ENCODE results near the gene FUBP3.
"Not testable (repeated sequence)": the region's sequence is repeated elsewhere in the genome, so short reads cannot be mapped to it uniquely, and the experiment has no call there.

The FUBP3 gene

DNA sequence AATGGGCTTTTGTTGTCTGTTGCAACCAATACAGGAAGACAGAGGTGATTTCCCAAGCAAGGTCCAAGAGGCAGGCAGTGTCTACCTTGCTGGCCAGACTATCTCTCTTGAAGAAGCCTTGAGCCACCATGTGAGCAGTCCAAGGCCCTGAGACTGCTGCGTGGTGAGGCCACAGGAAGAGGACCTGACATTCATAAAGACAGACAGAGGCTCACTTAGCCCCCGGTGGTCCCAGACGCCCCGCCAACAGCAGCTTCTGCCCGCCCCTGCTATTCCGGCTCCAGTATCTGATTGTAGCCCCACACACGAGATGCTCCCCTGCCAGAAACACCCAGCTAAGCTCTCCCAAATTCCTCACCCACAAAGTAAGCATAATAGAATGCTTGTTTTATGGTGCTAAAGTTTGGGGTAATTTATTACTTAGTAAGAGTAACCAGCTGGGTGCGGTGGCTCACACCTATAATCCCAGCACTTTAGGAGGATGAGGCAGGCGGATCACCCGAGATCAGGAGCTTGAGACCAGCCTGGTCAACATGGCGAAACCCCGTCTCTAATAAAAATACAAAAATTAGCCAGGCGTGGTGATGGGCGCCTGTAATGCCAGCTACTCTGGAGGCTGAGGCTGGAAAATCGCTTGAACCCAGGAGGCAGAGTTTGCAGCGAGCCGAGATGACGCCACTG lies 22.8 kb upstream of the FUBP3 start:
- DNase-seq = no peak

DNA sequence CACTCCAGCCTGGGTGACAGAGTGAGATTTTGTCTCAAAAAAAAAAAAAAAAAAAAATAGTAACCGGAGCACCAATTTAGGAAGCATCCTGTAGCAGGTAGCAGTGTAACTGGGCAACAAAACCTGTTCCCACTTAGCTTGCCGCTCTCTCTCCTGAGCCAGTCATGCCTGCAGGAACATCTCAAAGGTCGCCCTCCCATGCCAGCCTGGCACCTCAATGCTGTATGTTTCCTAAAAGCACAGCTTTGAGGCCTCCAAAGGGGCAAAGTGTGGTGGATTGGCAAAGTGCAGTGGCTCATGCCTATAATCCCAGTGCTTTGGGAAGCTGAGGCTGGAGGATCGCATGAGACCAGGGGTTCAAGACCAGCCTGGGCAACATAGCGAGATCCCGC lies 22.3 kb upstream of the FUBP3 start:
- DNase-seq = no peak

DNA sequence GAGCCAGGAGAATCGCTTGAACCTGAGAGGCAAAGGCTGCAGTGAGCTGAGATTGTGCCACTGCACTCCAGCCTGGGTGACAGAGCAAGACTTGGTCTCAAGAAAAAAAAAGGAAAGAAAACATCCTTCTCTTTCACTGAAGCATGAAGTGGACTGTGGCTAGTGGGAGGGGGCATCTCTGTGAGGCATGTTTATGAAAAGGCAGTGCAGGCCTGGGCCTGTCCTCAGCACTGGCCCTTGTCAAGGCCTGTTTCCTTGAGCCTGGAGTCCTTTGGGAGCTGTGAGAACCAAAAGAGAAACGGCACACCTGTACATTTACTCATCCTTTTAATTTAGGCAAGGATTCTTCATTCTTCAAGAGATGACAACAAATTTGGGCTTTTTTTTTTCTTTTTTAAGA lies 18.3 kb upstream of the FUBP3 start:
- DNase-seq = no peak

DNA sequence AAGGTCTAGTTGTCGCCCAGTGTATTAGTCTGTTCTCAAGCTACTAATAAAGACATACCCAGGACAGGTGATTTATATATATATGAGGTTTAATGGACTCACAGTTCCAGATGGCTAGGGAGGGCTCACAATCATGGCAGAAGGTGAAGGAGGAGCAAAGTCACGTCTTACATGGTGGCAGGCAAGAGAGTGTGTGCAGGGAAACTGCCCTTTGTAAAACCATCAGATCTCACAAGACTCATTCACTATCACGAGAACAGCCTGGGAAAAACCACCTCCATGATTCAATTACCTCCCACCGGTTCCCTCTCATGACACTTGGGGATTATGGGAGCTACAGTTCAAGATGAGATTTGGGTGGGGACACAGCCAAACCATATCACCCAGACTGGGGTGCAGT lies 16.9 kb upstream of the FUBP3 start:
- not testable (repeated sequence) for DNase-seq

DNA sequence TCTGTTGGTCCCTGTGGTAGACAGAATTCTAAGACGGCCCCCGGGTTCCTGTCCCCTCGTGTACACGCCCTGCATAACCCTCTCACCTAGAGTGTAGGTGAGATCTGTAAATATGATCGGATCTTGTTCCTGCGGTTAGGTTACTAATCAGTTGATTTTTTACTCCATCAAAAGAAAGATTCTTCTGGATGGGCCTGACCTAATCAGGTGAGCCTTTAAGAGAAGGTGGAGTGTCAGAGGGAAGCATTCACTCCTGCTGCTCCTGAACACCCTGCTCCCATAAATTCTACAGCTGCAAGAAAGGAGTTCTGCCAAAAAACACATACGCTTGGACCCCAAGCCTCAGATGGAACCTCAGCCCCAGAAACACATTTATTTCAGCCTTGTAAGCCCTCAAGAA lies 15.6 kb upstream of the FUBP3 start:
- no peak for DNase-seq

DNA sequence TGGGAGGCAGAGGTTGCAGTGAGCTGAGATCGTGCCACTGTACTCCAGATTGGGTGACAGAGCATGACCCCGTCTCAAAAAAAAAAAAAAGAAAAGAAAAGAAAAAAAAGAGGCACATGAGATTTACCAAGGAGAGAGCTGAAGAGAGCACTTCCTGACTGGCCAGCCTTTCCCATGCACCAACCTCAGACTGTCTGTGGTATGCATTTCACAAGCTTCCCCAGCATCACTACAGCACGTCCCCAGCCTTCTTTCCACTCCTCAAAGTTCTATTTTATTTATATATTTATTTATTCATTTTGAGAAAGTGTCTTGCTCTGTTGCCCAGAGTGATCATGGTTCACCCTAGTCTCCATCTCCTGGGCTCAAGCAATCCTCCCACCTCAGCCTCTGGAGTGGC lies 13.6 kb upstream of the FUBP3 start:
- DNase-seq = no peak

DNA sequence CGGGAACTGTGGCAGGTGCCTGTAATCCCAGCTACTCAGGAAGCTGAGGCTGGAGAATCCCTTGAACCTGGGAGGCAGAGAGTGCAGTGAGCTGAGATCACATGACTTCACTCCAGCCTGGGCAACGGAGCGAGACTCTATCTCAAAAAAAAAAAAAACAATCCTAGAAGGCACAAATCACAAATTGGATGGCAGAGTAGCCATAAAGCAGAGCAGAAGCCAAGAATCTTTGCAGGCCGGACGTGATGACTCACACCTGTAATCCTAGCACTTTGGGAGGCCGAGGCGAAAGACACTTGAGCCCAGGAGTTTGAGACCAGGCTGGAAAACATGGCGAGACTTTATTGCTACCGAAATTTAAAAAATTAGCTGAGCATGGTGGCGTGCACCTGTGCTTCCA lies 9.2 kb upstream of the FUBP3 start:
- no peak for DNase-seq

DNA sequence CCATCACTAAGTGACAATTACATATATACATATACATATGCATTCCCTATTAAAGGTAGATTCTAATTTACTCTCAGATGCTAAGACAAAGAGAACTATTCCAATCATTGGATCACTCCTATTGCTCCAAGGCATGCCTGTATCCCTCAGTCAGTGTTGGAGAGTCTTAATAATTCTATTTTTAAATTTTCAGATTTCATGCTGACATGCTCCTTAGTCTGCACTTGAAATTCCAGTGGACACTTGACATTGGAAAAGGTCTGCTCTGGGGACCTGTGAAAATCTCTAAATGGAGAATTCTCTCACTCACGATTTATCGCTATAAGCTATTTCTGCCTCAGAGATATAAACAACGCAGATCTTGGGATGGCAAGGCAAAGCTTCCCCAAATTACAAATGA lies 3.9 kb upstream of the FUBP3 start:
- no peak for DNase-seq

DNA sequence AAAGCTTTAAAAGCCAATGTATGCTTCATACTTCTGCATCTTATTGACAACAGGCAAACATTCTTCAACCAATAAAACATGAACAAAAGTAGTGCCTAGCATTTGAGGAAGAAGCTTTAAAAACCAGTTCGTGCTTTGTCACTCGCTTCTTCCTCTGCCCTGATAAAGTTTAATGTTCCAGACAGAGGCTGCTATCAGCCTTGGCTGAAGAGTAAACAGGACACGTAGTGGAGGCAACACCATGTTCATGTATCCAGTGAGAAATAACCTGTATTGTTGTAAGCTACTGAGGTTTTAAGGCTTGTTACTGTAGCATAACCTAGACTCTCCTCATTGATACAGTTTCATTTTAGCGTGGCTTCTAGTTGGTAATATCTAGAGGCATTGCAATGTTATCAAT lies 3.2 kb upstream of the FUBP3 start:
- no peak for DNase-seq

DNA sequence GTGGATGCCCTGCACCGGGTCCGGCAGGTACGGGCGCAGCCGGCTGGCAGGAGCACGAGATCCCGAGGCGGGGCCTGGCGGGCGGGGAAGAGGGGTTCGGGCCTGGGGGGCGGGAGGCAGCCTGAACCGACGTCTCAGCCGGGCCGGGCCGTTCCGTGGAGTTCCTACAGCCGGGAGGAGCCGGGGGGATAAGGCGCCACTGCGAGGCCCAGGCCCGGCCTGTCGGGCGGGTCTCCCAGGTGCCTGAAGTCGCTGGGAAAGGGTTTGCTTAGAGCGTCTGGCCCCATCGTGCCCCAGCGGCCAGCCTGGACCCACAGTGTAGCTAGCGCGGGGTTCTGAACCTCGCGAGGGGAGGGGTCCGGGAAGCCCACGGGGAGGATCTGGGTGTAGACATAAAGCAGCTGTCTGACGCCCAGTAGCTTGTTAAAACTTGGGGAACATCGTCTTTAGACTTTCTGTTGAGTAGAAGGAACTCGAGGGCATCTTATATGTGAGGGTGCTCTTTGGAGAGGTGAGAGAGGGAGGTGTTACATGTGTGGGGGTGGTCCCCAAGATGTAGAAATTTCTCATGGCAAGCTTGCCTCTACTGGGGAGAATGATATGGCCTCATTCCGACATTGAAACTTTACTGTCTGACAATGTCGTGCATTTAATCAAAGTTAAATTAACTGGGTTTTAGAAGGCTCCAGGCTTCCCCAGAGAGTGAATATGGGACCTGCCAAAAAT lies 524 bp downstream of the FUBP3 start:
- DNase-seq = no peak

DNA sequence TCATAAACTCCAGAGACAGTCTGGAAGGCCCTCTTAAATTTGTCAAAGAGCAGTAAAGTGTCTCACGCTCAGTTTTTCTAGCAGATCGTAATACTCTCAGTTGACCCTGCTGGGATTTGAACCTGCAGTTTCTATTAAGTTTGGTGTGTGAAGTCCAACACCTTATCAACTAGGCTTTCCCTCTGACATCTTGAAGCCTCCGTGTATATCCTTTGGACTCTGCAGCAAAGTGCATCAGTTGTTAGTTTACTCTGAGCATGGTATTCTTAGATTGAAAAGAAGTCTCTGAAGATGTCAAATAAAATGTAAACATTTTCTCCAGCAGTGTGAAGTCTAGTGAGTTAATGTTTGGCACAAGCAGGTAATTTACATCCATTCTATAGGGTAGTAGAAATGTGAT lies 2.4 kb downstream of the FUBP3 start:
- no peak for DNase-seq

DNA sequence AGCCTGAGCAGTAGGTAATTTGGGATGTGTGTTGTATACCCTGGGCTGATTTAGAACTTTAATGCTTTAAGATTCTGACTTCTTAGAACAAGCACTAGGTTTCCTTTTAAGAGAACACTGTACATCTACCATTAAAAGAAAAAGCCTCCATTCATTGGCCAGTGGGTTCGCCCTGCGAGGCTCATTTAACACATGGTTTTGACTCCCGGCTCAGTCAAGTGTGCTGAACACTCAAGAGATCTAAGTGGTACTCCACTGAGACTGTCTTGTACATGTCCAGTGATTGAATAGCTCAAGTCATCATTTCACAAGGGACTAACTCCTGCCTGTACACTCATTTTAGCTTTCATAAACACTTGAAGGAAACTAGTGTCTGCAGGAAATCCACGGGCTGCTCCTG lies 3.9 kb downstream of the FUBP3 start:
- no peak for DNase-seq

DNA sequence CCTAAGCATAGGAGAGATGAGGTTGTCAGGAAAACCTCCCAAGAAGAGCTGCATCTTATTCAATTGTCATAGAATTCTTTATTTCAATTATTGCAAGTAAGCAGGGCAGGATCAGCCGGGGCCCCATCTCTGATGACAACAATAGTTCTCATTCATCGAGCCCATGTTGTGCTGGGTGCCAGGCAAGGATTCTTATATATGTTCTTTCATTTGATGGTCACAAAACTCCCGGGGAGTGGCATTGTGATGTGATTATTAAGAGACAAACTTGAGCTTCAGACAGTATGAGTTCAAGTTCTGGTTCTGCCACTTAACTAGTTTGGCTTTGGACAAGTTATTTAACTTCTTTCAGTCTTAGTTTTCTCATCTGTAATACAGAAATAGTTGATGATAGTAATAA lies 8.5 kb downstream of the FUBP3 start:
- no peak for DNase-seq

DNA sequence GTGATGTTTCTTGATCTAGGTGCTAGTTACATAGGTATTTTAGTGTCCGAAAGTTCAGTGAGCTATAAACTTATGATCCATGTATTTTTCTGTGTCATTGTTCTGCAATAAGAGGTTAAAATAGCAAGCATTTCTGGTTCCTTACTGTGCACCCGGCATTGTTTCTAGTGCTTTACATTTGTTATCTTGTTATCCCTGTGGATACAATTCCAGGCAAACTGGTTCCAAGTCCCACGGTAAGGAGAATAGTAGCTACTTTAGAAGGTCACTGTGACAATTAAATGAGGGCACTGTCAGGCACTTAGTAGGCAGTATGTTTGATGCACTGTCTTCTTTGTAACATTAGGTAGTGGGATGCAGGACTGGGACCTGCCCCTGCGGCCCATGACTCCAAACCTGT lies 9.0 kb downstream of the FUBP3 start:
- DNase-seq = no peak

DNA sequence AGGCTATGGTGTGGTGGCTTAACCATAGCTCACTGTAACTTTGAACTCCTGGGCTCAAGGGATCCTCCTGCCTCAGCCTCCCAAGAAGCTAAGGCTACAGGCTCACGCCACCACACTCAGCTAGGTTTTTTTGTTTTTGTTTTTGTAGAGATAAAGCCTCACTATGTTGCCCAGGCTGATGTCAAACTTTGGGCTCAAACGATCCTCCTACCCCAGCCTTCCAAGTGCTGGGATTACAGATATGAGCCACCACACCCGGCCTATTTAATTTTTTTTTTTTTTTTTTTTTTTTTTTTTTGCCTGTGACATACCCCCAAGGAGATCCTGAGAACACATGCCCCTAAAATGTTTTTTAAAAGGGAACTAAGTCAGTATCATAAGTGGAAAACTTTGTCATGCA lies 10.4 kb downstream of the FUBP3 start:
- no peak for DNase-seq

DNA sequence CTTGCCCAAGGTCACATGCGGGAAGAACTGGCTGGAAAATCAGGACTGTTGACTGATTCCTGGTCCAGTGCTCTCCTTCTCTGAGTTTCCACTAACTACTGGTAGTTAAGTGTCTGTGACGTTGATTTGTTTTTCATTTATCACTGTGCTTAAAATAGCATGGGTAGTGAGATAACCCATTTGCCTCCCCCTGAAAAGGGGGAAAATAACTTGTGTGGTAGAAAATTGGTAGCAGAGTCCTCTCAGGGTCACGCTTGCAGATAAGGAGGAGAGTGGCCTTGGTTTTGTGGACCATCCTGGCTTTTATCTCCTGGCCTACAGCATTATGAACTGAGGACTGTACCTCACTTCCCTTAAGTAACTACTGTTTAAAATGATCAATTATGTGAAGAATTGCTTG lies 10.9 kb downstream of the FUBP3 start:
- no peak for DNase-seq

DNA sequence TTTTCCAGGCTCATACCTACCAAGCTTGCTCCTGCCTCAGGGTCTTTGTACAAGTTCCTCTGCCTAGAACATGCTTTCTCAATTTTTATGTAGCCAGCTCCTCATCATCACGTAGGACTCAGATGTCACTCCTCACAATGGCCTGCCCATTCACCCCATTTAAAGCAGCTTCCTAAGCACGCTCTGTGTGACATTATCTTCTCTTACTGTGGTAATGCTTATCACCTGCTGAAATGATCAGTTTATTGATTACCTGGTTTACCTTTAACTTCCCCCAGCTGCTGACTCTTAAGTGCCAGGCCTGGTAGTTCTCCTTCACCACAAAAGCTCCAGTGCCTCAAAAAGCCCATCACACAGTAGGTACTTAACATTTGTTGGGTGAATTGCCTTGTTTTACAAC lies 13.6 kb downstream of the FUBP3 start:
- DNase-seq = no peak

DNA sequence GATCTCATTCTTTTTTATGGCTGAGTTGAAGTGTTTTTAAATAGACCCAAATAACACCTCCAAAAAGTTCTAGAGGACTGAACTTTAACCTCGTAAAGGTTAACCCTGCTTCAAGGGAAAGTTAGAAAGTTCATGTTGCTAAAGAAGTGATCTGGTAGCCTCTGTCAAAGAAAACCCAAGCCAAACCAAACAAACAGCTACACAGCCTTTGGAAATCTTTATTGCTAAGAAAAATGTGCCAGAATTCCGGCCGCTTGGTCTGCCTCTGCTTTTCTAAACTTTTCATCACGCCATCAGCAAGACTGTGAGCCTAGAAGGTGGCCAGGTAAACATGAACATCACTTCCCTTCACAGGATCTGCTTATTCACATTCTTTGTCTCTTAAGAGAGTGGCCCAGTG lies 17.9 kb downstream of the FUBP3 start:
- no peak for DNase-seq

DNA sequence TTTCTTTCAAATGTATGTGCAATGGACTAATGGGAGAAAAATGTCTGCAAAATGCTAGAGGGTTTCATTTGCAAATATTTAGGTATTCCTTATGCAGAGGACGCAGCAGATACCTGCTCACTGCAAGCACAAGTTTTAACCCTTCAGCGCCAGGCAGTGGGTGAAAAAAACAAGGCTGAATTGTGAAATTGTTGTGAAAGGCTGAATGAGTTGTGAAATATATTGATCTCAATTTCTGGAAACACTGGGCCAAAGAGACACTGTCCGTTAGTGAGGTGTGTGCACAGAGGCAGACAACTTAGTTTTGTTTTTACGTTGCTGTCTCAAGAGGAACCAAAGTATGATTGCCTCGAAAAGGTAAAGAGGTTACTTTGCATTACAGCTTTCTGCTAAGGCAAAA lies 18.8 kb downstream of the FUBP3 start:
- DNase-seq = no peak

DNA sequence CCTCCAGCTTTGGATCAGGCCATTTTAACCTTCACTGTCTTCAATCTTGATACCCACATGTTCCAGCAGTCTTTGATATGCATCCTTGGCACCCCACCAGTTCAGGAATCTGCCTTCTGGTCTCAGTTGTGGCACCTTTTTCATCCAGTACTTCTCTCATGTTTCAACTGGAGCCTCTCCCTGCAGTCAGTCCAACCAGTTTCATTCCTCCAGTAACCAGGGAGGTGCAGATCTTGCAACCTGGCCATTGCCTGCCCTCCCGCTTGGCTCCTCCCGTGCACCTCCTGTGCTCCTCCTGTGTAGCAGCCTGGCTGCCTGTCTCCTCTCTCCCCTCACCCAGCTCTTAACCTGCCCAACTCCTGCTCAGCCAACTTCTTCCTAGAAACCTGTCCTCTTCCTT lies 20.2 kb downstream of the FUBP3 start:
- DNase-seq = no peak

DNA sequence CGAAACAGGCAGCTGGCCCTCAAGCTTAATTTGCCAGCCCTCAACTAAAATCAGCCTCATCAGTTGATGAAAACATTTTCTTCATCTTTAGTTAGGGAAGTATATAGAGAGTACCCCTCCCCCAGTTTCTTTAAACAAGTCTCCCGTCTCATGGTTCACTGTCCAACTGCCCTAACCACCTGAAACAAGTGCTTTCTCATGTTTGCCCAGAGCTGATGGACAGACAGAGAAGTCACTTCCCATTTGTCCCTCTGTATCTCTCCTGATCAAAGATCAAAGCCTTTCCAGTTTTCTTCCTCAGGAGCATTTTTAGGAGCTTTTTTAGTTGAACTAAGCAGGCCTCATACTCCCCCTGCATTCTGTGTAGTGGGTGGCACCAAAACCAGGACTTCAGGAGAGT lies 21.7 kb downstream of the FUBP3 start:
- no peak for DNase-seq

DNA sequence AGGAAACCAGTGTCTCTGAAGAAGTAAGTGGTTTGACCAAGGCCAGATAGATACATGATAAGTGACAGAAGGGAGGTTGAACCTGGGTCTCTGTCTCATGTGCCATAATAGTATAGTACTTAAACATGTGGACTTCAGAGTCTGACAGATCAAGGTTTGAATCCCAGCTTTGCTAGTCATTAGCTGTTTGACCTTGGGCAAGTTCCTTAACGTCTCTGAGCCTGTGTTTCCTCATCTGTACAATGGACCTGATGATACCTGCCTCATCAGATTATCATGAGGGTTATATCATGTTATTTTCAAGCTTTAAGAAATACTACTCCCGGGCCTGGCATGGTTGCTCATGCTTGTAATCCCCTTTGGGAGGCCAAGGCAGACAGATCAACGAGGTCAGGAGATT lies 24.9 kb downstream of the FUBP3 start:
- DNase-seq = no peak

DNA sequence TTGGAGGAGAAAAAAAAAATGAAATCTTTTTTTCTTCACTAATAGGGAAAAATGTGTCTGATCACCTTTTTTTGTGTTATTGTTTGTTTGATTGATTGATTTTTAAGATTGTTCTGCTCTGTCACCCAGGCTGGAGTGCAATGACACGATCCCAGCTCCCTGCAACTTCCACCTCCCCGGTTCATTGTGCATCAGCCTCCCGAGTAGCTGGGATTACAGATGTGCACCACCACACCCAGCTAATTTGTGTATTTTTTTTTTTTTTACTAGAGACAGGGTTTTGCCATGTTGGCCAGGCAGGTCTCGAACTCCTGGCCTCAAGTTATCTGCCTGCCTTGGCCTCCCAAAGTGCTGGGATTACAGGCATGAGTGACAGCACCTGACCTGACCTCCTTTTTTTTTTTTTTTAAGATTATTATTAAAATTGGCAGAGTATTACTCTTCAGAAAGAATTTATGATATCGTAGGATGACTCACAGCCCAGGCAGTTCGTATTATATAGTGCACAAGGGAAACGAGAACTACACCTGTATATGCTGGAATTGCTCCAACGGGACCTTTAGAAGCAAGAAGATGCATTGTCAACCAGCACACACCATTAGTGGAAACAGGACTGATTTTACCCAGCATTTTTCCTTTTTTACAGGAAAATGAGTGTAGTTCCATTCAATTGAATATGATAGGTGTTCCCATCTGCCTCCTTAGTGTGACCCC lies 27.7 kb downstream of the FUBP3 start:
- DNase-seq = no peak

DNA sequence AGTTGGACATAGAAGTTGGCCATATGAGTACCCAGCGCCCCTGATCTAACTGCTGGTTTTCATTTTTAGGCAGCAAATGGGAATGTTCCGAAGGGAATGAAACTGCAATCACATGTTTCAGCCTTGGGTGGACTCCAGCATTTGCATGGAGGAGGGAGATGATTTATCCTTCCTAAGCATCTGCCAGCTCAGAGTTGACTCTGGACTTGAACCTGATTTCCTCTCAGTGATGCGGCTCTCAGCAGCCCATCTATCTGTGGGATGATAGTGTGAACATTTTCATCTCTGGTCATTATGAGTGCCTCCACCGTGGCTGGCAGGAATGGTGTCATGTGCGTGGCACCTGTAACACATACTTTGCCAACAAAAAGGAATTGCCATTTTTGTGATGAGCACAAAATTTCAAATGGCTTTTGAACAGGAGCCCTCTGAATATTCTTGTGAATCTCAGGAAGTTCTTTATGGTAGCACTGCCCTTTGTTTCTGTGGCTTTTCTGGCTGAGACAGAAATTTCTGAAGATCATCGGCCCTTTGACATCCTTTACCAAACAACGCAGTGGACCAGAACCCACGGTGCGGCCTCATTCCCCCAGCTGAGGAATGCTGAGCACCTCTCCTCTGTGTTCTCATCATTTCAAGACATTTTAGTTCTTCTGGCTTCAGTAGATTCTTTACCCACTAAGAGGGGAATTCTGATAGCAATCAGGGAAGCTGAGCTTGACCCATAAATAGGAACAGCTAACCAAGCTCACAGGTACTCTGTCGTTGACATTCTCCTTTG lies 28.5 kb downstream of the FUBP3 start:
- DNase-seq = no peak

Measured in NCI-H2029 treated with DMSO at 0.1 percent for 48 hours (cell line).